ENCODE data around the gene SMG5. TPM values are rescaled to one million over a fixed set of nuclear protein-coding genes. Genes with fewer than 3 reads are reported as not detected.

SMG5 gene
- total RNA-seq, 1 donor from 2014 or later, result 78.1 TPM

DNA sequence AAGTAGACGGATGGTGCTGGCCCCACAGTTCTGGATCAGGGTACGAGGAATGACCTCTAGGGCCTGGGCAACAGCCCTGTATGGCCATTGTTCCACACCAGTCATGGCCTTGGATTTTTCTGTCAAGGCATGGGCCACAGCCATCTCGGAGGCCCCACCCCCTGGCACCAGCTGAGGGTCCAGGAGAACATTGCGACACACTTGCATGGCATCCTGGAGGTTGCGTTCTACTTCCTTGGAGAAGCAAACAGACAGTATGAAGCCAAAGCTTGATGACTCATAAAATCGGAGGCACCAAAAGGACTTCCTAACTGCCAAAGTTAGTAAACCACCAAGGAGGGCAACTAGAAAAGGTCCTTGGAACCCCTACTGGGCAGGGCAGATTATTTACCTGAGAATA is 28.3 kb upstream of the SMG5 start:
- no peaks in the 10 kb centered on the region for H3K4me1 Mint-ChIP-seq (ENCODE audit: unreplicated experiment)
- peaks cover 40% of the 10 kb centered on the region for H3K36me3 Mint-ChIP-seq (ENCODE audit: unreplicated experiment)
- H3K9me3 Mint-ChIP-seq (ENCODE audit: unreplicated experiment), result no peaks in the 10 kb centered on the region
- no peak overlapping the region for H3K27ac Mint-ChIP-seq (ENCODE audit: unreplicated experiment)
- H3K27me3 Mint-ChIP-seq (ENCODE audit: unreplicated experiment), result no peaks in the 10 kb centered on the region
- TF ChIP-seq, protein P1, sequence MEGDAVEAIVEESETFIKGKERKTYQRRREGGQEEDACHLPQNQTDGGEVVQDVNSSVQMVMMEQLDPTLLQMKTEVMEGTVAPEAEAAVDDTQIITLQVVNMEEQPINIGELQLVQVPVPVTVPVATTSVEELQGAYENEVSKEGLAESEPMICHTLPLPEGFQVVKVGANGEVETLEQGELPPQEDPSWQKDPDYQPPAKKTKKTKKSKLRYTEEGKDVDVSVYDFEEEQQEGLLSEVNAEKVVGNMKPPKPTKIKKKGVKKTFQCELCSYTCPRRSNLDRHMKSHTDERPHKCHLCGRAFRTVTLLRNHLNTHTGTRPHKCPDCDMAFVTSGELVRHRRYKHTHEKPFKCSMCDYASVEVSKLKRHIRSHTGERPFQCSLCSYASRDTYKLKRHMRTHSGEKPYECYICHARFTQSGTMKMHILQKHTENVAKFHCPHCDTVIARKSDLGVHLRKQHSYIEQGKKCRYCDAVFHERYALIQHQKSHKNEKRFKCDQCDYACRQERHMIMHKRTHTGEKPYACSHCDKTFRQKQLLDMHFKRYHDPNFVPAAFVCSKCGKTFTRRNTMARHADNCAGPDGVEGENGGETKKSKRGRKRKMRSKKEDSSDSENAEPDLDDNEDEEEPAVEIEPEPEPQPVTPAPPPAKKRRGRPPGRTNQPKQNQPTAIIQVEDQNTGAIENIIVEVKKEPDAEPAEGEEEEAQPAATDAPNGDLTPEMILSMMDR (IDR thresholded peaks at IDR 0.05), result no peak
- H3K4me3 Mint-ChIP-seq (ENCODE audit: unreplicated experiment), result no peak overlapping the region
- DNase-seq (ENCODE audit: extremely low spot score, unreplicated experiment), result no peak

DNA sequence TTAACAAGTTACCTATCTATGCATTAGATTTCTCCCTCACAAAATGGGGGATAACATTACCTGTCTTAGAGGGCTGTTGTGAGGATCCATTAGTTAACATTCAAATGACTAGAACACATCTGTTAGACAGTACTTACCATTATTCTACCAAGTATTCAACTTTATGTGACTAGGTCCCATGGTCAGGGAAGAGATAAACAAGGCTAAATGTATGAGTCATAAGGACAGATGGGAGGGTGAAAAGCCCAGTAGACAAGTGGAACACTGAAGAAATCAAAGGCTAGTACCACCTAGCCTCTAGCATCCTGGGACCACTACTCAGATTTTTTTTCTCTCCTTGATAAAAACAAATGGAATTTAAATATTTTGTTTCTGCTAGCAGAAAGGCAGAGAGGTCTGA is 25.5 kb upstream of the SMG5 start:
- Mint-ChIP-seq H3K36me3 (ENCODE audit: unreplicated experiment) (peaks cover 22% of the 10 kb centered on the region), H3K9me3 (ENCODE audit: unreplicated experiment) (no peaks in the 10 kb centered on the region), H3K27ac (ENCODE audit: unreplicated experiment) (no peak overlapping the region), H3K4me1 (ENCODE audit: unreplicated experiment) (no peaks in the 10 kb centered on the region), H3K4me3 (ENCODE audit: unreplicated experiment) (no peak overlapping the region), H3K27me3 (ENCODE audit: unreplicated experiment) (no peaks in the 10 kb centered on the region)
- no peak for DNase-seq (ENCODE audit: extremely low spot score, unreplicated experiment)
- TF ChIP-seq, protein P1 (IDR thresholded peaks at IDR 0.05), result no peak

DNA sequence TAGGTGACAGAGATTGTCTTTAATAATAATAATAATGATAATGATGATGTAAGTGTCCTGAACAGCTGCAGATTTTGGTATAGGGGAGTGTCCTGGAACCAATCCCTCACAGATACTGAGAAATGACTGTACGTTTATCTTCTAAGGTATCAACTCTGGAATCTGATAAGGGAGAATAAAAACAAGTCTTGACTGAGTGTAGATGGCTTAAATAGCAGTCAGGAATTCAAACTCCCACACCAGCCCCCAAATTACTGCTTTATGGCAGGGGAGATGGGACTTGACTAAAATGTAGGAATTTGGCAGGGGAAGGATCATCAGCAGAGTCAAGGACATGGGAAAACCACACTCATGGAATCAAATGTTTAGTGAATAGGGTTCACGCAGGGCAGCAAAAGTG is 22.6 kb upstream of the SMG5 start:
- peaks cover 13% of the 10 kb centered on the region for H3K36me3 Mint-ChIP-seq (ENCODE audit: unreplicated experiment)
- DNase-seq (ENCODE audit: extremely low spot score, unreplicated experiment), result no peak
- no peaks in the 10 kb centered on the region for H3K4me1 Mint-ChIP-seq (ENCODE audit: unreplicated experiment)
- TF ChIP-seq, protein P1 (IDR thresholded peaks at IDR 0.05), result no peak
- no peaks in the 10 kb centered on the region for H3K9me3 Mint-ChIP-seq (ENCODE audit: unreplicated experiment)
- H3K27me3 Mint-ChIP-seq (ENCODE audit: unreplicated experiment), result no peaks in the 10 kb centered on the region
- H3K27ac Mint-ChIP-seq (ENCODE audit: unreplicated experiment), result no peak overlapping the region
- H3K4me3 Mint-ChIP-seq (ENCODE audit: unreplicated experiment), result no peak overlapping the region

DNA sequence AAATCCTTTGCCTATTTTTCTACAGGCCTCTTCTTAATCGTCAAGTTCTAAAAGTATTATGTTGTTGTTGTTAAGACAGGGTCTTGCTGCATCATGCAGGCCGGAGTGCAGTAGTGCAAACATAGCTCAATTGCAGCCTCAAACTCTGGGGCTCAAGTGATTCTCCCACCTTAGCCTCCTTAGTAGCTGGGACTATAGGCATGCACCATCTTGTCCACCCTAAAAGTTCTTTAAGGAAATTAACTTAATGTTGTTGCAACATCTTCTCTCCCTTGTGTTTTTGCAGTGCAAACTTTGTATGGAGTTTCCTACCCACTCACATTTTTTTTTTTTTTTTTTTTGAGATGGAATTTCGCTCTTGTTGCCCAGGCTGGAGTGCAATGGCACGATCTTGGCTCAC is 20.6 kb upstream of the SMG5 start:
- Mint-ChIP-seq H3K4me3 (ENCODE audit: unreplicated experiment) (no peak overlapping the region), H3K9me3 (ENCODE audit: unreplicated experiment) (no peaks in the 10 kb centered on the region), H3K27me3 (ENCODE audit: unreplicated experiment) (no peaks in the 10 kb centered on the region), H3K36me3 (ENCODE audit: unreplicated experiment) (peaks cover 12% of the 10 kb centered on the region), H3K27ac (ENCODE audit: unreplicated experiment) (no peak overlapping the region), H3K4me1 (ENCODE audit: unreplicated experiment) (no peaks in the 10 kb centered on the region)
- TF ChIP-seq, protein P1 (IDR thresholded peaks at IDR 0.05), result no peak
- no peak for DNase-seq (ENCODE audit: extremely low spot score, unreplicated experiment)

- H3K36me3 Mint-ChIP-seq (ENCODE audit: unreplicated experiment), result no peaks in the 10 kb centered on the region
- H3K27me3 Mint-ChIP-seq (ENCODE audit: unreplicated experiment), result no peaks in the 10 kb centered on the region
- H3K4me3 Mint-ChIP-seq (ENCODE audit: unreplicated experiment), result no peak within 1 kb of the TSS
- no peak within 1 kb of the TSS for H3K27ac Mint-ChIP-seq (ENCODE audit: unreplicated experiment)
- DNase-seq (ENCODE audit: extremely low spot score, unreplicated experiment), result no peak
- H3K9me3 Mint-ChIP-seq (ENCODE audit: unreplicated experiment), result no peaks in the 10 kb centered on the region
- peaks cover 16% of the 10 kb centered on the region for H3K4me1 Mint-ChIP-seq (ENCODE audit: unreplicated experiment)
- TF ChIP-seq, protein P1 (IDR thresholded peaks at IDR 0.05), result no peak
These were observed 16.3 kb upstream of the SMG5 start, which contains the start of gene VHLL for GRCh38 chr1:156298852-156299357. VHLL (minus strand) TSS chr1:156299307; CDS start chr1:156299189, 118 bp downstream.
